Stimulated activated memory B cell treated with anti-CD40 and anti-IgM and Interleukin-4, amounts not matched to agents 10 μg/mL and 1 μg/mL and 100 μg/mL, for 72 hours (primary cell): ENCODE results near the gene KAZALD1.

Experiments
- ATAC-seq: fragments of 150-1000 bp; cut with Tn5 transposase; 2 replicates; pipeline ENCODE4 v1.10.0; 2021
- H3K27ac Mint-ChIP-seq: one replicate; pipeline ENCODE4 v1.8.0; 2022; ENCODE audit warnings: mild to moderate bottlenecking, mixed read lengths
- H3K27me3 Mint-ChIP-seq: one replicate; pipeline ENCODE4 v1.8.0; 2022; ENCODE audit warnings: mixed read lengths
- H3K36me3 Mint-ChIP-seq: one replicate; pipeline ENCODE4 v1.8.0; 2022; ENCODE audit warnings: mixed read lengths
- H3K4me1 Mint-ChIP-seq: one replicate; pipeline ENCODE4 v1.8.0; 2022; ENCODE audit warnings: mixed read lengths
- H3K4me3 Mint-ChIP-seq: one replicate; pipeline ENCODE4 v1.8.0; 2022; ENCODE audit warnings: mild to moderate bottlenecking, moderate library complexity, mixed read lengths
- H3K9me3 Mint-ChIP-seq: one replicate; pipeline ENCODE4 v1.8.0; 2022; ENCODE audit warnings: mixed read lengths

KAZALD1 gene

GRCh38 chr10:101066146-101066895 lies 4.5 kb downstream of the KAZALD1 start:
- Mint-ChIP-seq H3K36me3 (no peaks in the 10 kb centered on the region), H3K4me1 (peaks cover 55% of the 10 kb centered on the region), H3K9me3 (no peaks in the 10 kb centered on the region), H3K27me3 (peaks cover 35% of the 10 kb centered on the region), H3K27ac (no peak overlapping the region), H3K4me3 (peak overlapping the region; percentile 71)
- ATAC-seq = no peak

GRCh38 chr10:101066896-101067355 lies 5.1 kb downstream of the KAZALD1 start:
- H3K27me3 Mint-ChIP-seq = peaks cover 35% of the 10 kb centered on the region
- peak overlapping the region; percentile 73 for H3K27ac Mint-ChIP-seq
- no peaks in the 10 kb centered on the region for H3K36me3 Mint-ChIP-seq
- H3K4me3 Mint-ChIP-seq = peak overlapping the region; percentile 92
- no peak for ATAC-seq
- H3K9me3 Mint-ChIP-seq = no peaks in the 10 kb centered on the region
- H3K4me1 Mint-ChIP-seq = peaks cover 55% of the 10 kb centered on the region

GRCh38 chr10:101067356-101068083 lies 5.7 kb downstream of the KAZALD1 start:
- Mint-ChIP-seq H3K9me3 (no peaks in the 10 kb centered on the region), H3K27me3 (peaks cover 35% of the 10 kb centered on the region), H3K27ac (peak overlapping the region; percentile 73), H3K36me3 (no peaks in the 10 kb centered on the region), H3K4me3 (peak overlapping the region; percentile 92), H3K4me1 (peaks cover 55% of the 10 kb centered on the region)
- ATAC-seq = peak; percentile 65

- H3K27me3 Mint-ChIP-seq = peaks cover 34% of the 10 kb centered on the region
- no peak for ATAC-seq
- no peak overlapping the region for H3K4me3 Mint-ChIP-seq
- H3K36me3 Mint-ChIP-seq = no peaks in the 10 kb centered on the region
- H3K4me1 Mint-ChIP-seq = peaks cover 53% of the 10 kb centered on the region
- no peak overlapping the region for H3K27ac Mint-ChIP-seq
- H3K9me3 Mint-ChIP-seq = no peaks in the 10 kb centered on the region
These were observed 7.7 kb downstream of the KAZALD1 start for GRCh38 chr10:101069441-101069840.

- peaks cover 53% of the 10 kb centered on the region for H3K4me1 Mint-ChIP-seq
- H3K36me3 Mint-ChIP-seq = no peaks in the 10 kb centered on the region
- H3K27me3 Mint-ChIP-seq = peaks cover 30% of the 10 kb centered on the region
- peak overlapping the region; percentile 65 for H3K27ac Mint-ChIP-seq
- ATAC-seq = no peak
- H3K9me3 Mint-ChIP-seq = no peaks in the 10 kb centered on the region
- no peak overlapping the region for H3K4me3 Mint-ChIP-seq
These were observed 8.3 kb downstream of the KAZALD1 start for GRCh38 chr10:101070098-101070497.

- ATAC-seq = peak; percentile 77
These were observed 9.6 kb downstream of the KAZALD1 start for GRCh38 chr10:101071267-101071884.

GRCh38 chr10:101071885-101072433 lies 10.2 kb downstream of the KAZALD1 start:
- Mint-ChIP-seq H3K36me3 (no peaks in the 10 kb centered on the region), H3K9me3 (no peaks in the 10 kb centered on the region), H3K4me3 (no peak overlapping the region), H3K27ac (peak overlapping the region; percentile 65), H3K4me1 (peaks cover 45% of the 10 kb centered on the region), H3K27me3 (peaks cover 29% of the 10 kb centered on the region)
- no peak for ATAC-seq

More at GRCh38 chr10:101071267-101071884, 9.6 kb downstream of the KAZALD1 start:
- H3K36me3 Mint-ChIP-seq = no peaks in the 10 kb centered on the region
- peaks cover 33% of the 10 kb centered on the region for H3K27me3 Mint-ChIP-seq
- peaks cover 47% of the 10 kb centered on the region for H3K4me1 Mint-ChIP-seq
- H3K4me3 Mint-ChIP-seq = peak overlapping the region; percentile 0
- H3K27ac Mint-ChIP-seq = peak overlapping the region; percentile 65
- no peaks in the 10 kb centered on the region for H3K9me3 Mint-ChIP-seq

GRCh38 chr10:101072923-101073322 lies 11.1 kb downstream of the KAZALD1 start:
- Mint-ChIP-seq H3K4me1 (peaks cover 37% of the 10 kb centered on the region), H3K9me3 (no peaks in the 10 kb centered on the region), H3K4me3 (no peak overlapping the region), H3K27ac (peak overlapping the region; percentile 65), H3K27me3 (peaks cover 21% of the 10 kb centered on the region), H3K36me3 (no peaks in the 10 kb centered on the region)
- ATAC-seq = no peak

GRCh38 chr10:101073631-101074030 lies 11.8 kb downstream of the KAZALD1 start:
- peaks cover 28% of the 10 kb centered on the region for H3K27me3 Mint-ChIP-seq
- H3K27ac Mint-ChIP-seq = no peak overlapping the region
- no peak overlapping the region for H3K4me3 Mint-ChIP-seq
- no peaks in the 10 kb centered on the region for H3K36me3 Mint-ChIP-seq
- ATAC-seq = no peak
- H3K4me1 Mint-ChIP-seq = peaks cover 37% of the 10 kb centered on the region
- H3K9me3 Mint-ChIP-seq = no peaks in the 10 kb centered on the region

- H3K27ac Mint-ChIP-seq = no peak overlapping the region
- ATAC-seq = no peak
- no peak overlapping the region for H3K4me3 Mint-ChIP-seq
- H3K4me1 Mint-ChIP-seq = peaks cover 32% of the 10 kb centered on the region
- peaks cover 48% of the 10 kb centered on the region for H3K27me3 Mint-ChIP-seq
- no peaks in the 10 kb centered on the region for H3K9me3 Mint-ChIP-seq
- no peaks in the 10 kb centered on the region for H3K36me3 Mint-ChIP-seq
These were observed 14.0 kb downstream of the KAZALD1 start for GRCh38 chr10:101075775-101076174.

- Mint-ChIP-seq H3K9me3 (no peaks in the 10 kb centered on the region), H3K36me3 (no peaks in the 10 kb centered on the region), H3K4me3 (no peak overlapping the region), H3K27ac (no peak overlapping the region), H3K4me1 (peaks cover 23% of the 10 kb centered on the region), H3K27me3 (peaks cover 57% of the 10 kb centered on the region)
- ATAC-seq = no peak
These were observed 14.8 kb downstream of the KAZALD1 start for GRCh38 chr10:101076630-101077029.

- peaks cover 66% of the 10 kb centered on the region for H3K27me3 Mint-ChIP-seq
- no peaks in the 10 kb centered on the region for H3K9me3 Mint-ChIP-seq
- no peak for ATAC-seq
- H3K4me1 Mint-ChIP-seq = no peaks in the 10 kb centered on the region
- no peaks in the 10 kb centered on the region for H3K36me3 Mint-ChIP-seq
- no peak overlapping the region for H3K4me3 Mint-ChIP-seq
- no peak overlapping the region for H3K27ac Mint-ChIP-seq
These were observed 18.1 kb downstream of the KAZALD1 start for GRCh38 chr10:101079874-101080273.

- H3K4me3 Mint-ChIP-seq = no peak overlapping the region
- no peaks in the 10 kb centered on the region for H3K4me1 Mint-ChIP-seq
- no peaks in the 10 kb centered on the region for H3K9me3 Mint-ChIP-seq
- ATAC-seq = no peak
- H3K36me3 Mint-ChIP-seq = no peaks in the 10 kb centered on the region
- H3K27me3 Mint-ChIP-seq = peaks cover 65% of the 10 kb centered on the region
- H3K27ac Mint-ChIP-seq = no peak overlapping the region
These were observed 19.4 kb downstream of the KAZALD1 start for GRCh38 chr10:101080933-101081931.

GRCh38 chr10:101085846-101086245 lies 24.1 kb downstream of the KAZALD1 start:
- peaks cover 78% of the 10 kb centered on the region for H3K27me3 Mint-ChIP-seq
- H3K9me3 Mint-ChIP-seq = no peaks in the 10 kb centered on the region

More at GRCh38 chr10:101085846-101086245, 24.1 kb downstream of the KAZALD1 start:
- no peaks in the 10 kb centered on the region for H3K36me3 Mint-ChIP-seq
- no peaks in the 10 kb centered on the region for H3K4me1 Mint-ChIP-seq
- ATAC-seq = no peak
- H3K4me3 Mint-ChIP-seq = no peak overlapping the region
- no peak overlapping the region for H3K27ac Mint-ChIP-seq
